Measurements from ENCODE around the gene ALX3. TPM values are rescaled to one million over a fixed set of nuclear protein-coding genes. Genes with fewer than 3 reads are reported as not detected.
A peak's percentile ranks its signal among the peaks of the same experiment; 100 is the strongest.

ALX3 gene
- total RNA-seq, 1 donor from 2014 or later = not detected

- Histone ChIP-seq H3K27ac (no peak overlapping the region), H3K9me3 (no peaks in the 10 kb centered on the region), H3K4me1 (no peaks in the 10 kb centered on the region), H3K4me3 (no peak overlapping the region), H3K36me3 (peaks cover 18% of the 10 kb centered on the region), H3K27me3 (no peaks in the 10 kb centered on the region)
- intact Hi-C loops (cut with DNase I) = no loop called here
- DNase-seq (no peak), ATAC-seq (no peak)
- TF ChIP-seq CTCF (IDR thresholded peaks at IDR 0.05) = no peak
Observed at GRCh38 chr1:110061341-110061740, 9.1 kb downstream of the ALX3 start.

- Histone ChIP-seq H3K4me1 (no peaks in the 10 kb centered on the region), H3K27me3 (no peaks in the 10 kb centered on the region), H3K27ac (no peak overlapping the region), H3K9me3 (no peaks in the 10 kb centered on the region), H3K36me3 (peaks cover 24% of the 10 kb centered on the region), H3K4me3 (no peak overlapping the region)
- TF ChIP-seq CTCF (IDR thresholded peaks at IDR 0.05) = no peak
- intact Hi-C loops (cut with DNase I) = no loop called here
- no peak for DNase-seq
- no peak for ATAC-seq
Observed at GRCh38 chr1:110060662-110061060, 9.8 kb downstream of the ALX3 start.

GRCh38 chr1:110060034-110060661 is 10.3 kb downstream of the ALX3 start:
- no peaks in the 10 kb centered on the region for H3K27me3 ChIP-seq
- peak; percentile 88 for TF ChIP-seq CTCF (IDR thresholded peaks at IDR 0.05)
- intact Hi-C loops (cut with DNase I) = no loop called here
- no peaks in the 10 kb centered on the region for H3K9me3 ChIP-seq
- peak; percentile 77 for ATAC-seq
- peak; percentile 83 for DNase-seq
- H3K4me3 ChIP-seq = no peak overlapping the region
- peaks cover 29% of the 10 kb centered on the region for H3K36me3 ChIP-seq
- H3K4me1 ChIP-seq = no peaks in the 10 kb centered on the region
- no peak overlapping the region for H3K27ac ChIP-seq

- H3K4me1 ChIP-seq = no peaks in the 10 kb centered on the region
- no peak for ATAC-seq
- peaks cover 38% of the 10 kb centered on the region for H3K36me3 ChIP-seq
- no peak overlapping the region for H3K4me3 ChIP-seq
- no peaks in the 10 kb centered on the region for H3K9me3 ChIP-seq
- no peak for TF ChIP-seq CTCF (IDR thresholded peaks at IDR 0.05)
- no peaks in the 10 kb centered on the region for H3K27me3 ChIP-seq
- intact Hi-C loops (cut with DNase I) = loop anchor here (10.0 kb wide), 1 partner anchor 46 kb away; no protein-coding TSS in a partner anchor
- no peak for DNase-seq
- H3K27ac ChIP-seq = no peak overlapping the region
Observed at GRCh38 chr1:110059133-110059863, 11.2 kb downstream of the ALX3 start.

- Histone ChIP-seq H3K36me3 (peaks cover 45% of the 10 kb centered on the region), H3K9me3 (no peaks in the 10 kb centered on the region), H3K27me3 (no peaks in the 10 kb centered on the region), H3K4me1 (no peaks in the 10 kb centered on the region), H3K4me3 (no peak overlapping the region), H3K27ac (no peak overlapping the region)
- DNase-seq (no peak), ATAC-seq (no peak)
- intact Hi-C loops (cut with DNase I) = loop anchor here (10.0 kb wide), 1 partner anchor 46 kb away; no protein-coding TSS in a partner anchor
- TF ChIP-seq CTCF (IDR thresholded peaks at IDR 0.05) = no peak
Observed at GRCh38 chr1:110058591-110058990, 11.9 kb downstream of the ALX3 start.

Data from upper lobe of right lung (tissue), 1 donor.